Measurements from ENCODE around the gene FGD4. TPM values are rescaled to one million over a fixed set of nuclear protein-coding genes. Genes with fewer than 3 reads are reported as not detected.

The FGD4 gene
- total RNA-seq, 4 donors from 2014 or later = 32.5 to 51.4 (median 38.8) TPM

DNA sequence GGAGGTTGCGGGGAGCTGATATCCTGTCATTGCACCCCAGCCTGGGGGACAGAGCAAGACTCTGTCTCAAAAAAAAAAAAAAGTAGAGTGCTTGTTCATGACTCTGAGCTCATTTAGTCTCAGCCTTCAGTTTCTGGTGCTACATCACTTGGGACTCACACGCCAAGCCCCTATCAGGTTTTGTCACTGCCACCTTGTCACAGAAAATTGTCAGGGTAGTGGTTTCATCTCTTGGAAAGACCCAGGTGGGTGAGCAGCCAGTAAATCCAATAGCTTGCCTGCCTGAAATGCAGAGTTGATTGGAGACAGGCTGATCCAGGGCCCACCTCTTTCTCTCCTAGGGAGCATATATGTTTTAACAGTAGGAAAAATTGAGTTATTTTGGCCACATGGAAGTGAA, 113.0 kb downstream of the FGD4 start:
- TF ChIP-seq, protein P1, sequence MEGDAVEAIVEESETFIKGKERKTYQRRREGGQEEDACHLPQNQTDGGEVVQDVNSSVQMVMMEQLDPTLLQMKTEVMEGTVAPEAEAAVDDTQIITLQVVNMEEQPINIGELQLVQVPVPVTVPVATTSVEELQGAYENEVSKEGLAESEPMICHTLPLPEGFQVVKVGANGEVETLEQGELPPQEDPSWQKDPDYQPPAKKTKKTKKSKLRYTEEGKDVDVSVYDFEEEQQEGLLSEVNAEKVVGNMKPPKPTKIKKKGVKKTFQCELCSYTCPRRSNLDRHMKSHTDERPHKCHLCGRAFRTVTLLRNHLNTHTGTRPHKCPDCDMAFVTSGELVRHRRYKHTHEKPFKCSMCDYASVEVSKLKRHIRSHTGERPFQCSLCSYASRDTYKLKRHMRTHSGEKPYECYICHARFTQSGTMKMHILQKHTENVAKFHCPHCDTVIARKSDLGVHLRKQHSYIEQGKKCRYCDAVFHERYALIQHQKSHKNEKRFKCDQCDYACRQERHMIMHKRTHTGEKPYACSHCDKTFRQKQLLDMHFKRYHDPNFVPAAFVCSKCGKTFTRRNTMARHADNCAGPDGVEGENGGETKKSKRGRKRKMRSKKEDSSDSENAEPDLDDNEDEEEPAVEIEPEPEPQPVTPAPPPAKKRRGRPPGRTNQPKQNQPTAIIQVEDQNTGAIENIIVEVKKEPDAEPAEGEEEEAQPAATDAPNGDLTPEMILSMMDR (IDR thresholded peaks at IDR 0.05) = no peak
- TF ChIP-seq POLR2A (IDR thresholded peaks at IDR 0.05) = no peak
- intact Hi-C loops (cut with DNase I) = no loop called here
- no peak overlapping the region for H3K27ac ChIP-seq

GRCh38 chr12:32512910-32513309, 113.6 kb downstream of the FGD4 start:
- H3K4me3 ChIP-seq (replicated peaks in 1 of 3) = no peak overlapping the region
- TF ChIP-seq POLR2A (IDR thresholded peaks at IDR 0.05) = no peak
- TF ChIP-seq, protein P1 (IDR thresholded peaks at IDR 0.05) = no peak
- H3K9me3 ChIP-seq = no peaks in the 10 kb centered on the region
- H3K27me3 ChIP-seq = no peaks in the 10 kb centered on the region
- H3K36me3 ChIP-seq = no peaks in the 10 kb centered on the region
- peaks cover 0 to 7% of the 10 kb centered on the region in 2 donors for H3K4me1 ChIP-seq
- 98% methylated on average over 2 of the region's 2 CpGs for WGBS, 2 donors
- no peak overlapping the region for H3K27ac ChIP-seq
- intact Hi-C loops (cut with DNase I) = no loop called here
- DNase-seq = no peak

More for the DNA sequence above, 113.0 kb downstream of the FGD4 start:
- no peak for DNase-seq
- 93% methylated on average over 2 of the region's 2 CpGs for WGBS, 2 donors
- Histone ChIP-seq H3K36me3 (no peaks in the 10 kb centered on the region), H3K9me3 (no peaks in the 10 kb centered on the region), H3K4me3 (replicated peaks in 1 of 3) (no peak overlapping the region), H3K27me3 (no peaks in the 10 kb centered on the region), H3K4me1 (peaks cover 0 to 7% of the 10 kb centered on the region in 2 donors)

DNA sequence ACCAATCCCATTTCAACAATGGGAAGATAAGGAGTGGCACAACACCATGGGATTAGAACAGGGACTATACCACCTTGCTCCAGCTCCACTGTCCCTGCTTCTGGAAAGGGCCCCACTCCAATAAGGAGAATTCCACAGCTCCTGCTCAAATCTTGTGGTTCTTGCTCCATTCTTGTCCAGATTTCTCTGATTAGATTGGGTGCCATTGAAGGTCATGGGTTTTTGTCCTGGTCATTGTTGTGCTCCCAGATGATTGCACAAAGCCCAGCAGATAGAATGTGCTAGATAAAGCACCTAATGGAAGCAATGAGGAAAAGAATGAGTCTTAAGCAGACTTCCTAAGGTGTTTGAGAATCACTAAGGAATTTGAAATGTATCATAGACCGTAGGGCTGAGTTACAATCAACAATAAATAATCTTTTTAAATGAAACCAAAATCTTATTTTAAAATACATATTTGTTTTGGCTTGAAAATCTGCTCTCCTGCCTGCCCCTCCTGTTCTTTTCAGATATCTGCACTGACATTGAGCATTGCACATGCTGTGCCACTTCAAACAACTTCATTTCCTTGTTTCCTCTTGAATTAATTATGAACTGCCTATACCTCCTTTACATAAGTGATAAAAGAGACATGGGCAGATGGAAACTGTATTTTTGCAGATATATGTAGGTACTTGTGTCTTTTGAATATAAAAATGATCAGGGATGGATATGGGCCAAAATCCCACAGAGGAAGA, 115.9 kb downstream of the FGD4 start:
- TF ChIP-seq, protein P1 (IDR thresholded peaks at IDR 0.05) = no peak
- no peak for TF ChIP-seq POLR2A (IDR thresholded peaks at IDR 0.05)
- H3K27me3 ChIP-seq = no peaks in the 10 kb centered on the region
- 90 to 91% methylated on average over 1 of the region's 1 CpG for WGBS, 2 donors

GRCh38 chr12:32516230-32516629, 116.9 kb downstream of the FGD4 start:
- no peak for DNase-seq
- Histone ChIP-seq H3K4me1 (peaks cover 4 to 8% of the 10 kb centered on the region in 2 donors), H3K9me3 (no peaks in the 10 kb centered on the region), H3K27ac (no peak overlapping the region), H3K36me3 (no peaks in the 10 kb centered on the region), H3K4me3 (replicated peaks in 1 of 3) (no peak overlapping the region), H3K27me3 (no peaks in the 10 kb centered on the region)
- TF ChIP-seq, protein P1 (IDR thresholded peaks at IDR 0.05) = no peak
- TF ChIP-seq POLR2A (IDR thresholded peaks at IDR 0.05) = no peak
- WGBS, 2 donors = 84 to 93% methylated on average over 2 of the region's 2 CpGs
- intact Hi-C loops (cut with DNase I) = no loop called here

More for the DNA sequence above, 115.9 kb downstream of the FGD4 start:
- intact Hi-C loops (cut with DNase I) = no loop called here
- DNase-seq = no peak
- peaks cover 4 to 8% of the 10 kb centered on the region in 2 donors for H3K4me1 ChIP-seq
- no peaks in the 10 kb centered on the region for H3K36me3 ChIP-seq
- H3K27ac ChIP-seq = no peak overlapping the region
- H3K9me3 ChIP-seq = no peaks in the 10 kb centered on the region
- no peak overlapping the region for H3K4me3 ChIP-seq (replicated peaks in 1 of 3)

GRCh38 chr12:32517966-32518365, 118.6 kb downstream of the FGD4 start:
- WGBS, 2 donors = 96 to 98% methylated on average over 5 of the region's 5 CpGs
- TF ChIP-seq, protein P1 (IDR thresholded peaks at IDR 0.05) = no peak
- TF ChIP-seq POLR2A (IDR thresholded peaks at IDR 0.05) = no peak
- intact Hi-C loops (cut with DNase I) = no loop called here
- H3K27ac ChIP-seq = no peak overlapping the region
- H3K27me3 ChIP-seq = no peaks in the 10 kb centered on the region
- no peak for DNase-seq
- H3K9me3 ChIP-seq = no peaks in the 10 kb centered on the region
- H3K4me3 ChIP-seq (replicated peaks in 1 of 3) = no peak overlapping the region
- H3K4me1 ChIP-seq = peaks cover 8 to 11% of the 10 kb centered on the region in 2 donors
- H3K36me3 ChIP-seq = no peaks in the 10 kb centered on the region
